HepG2 (cell line): ENCODE data around the gene DCLRE1C. TPM values are rescaled to one million over a fixed set of nuclear protein-coding genes. Genes with fewer than 3 reads are reported as not detected.
A peak's percentile ranks its signal among the peaks of the same experiment; 100 is the strongest.

Experiments
- BRD4 ChIP-seq: sonication (generic); formaldehyde crosslinking; IDR thresholded peaks from 2 replicates; pipeline ENCODE4 v1.4.0; 2020; ENCODE audit warnings: missing genetic modification reagents
- MTA1 ChIP-seq: sonication (generic); formaldehyde crosslinking; IDR thresholded peaks from 2 replicates; pipeline ENCODE4 v1.4.0; 2020; ENCODE audit warnings: missing genetic modification reagents, mild to moderate bottlenecking, borderline replicate concordance
- NFAT5 ChIP-seq: sonication (generic); formaldehyde crosslinking; IDR thresholded peaks from 2 replicates; pipeline ENCODE4 v1.4.0; 2020; ENCODE audit warnings: missing genetic modification reagents
- NFKB2 ChIP-seq: sonication (generic); formaldehyde crosslinking; IDR thresholded peaks from 2 replicates; pipeline ENCODE4 v1.4.0; 2020; ENCODE audit warnings: missing genetic modification reagents, borderline replicate concordance
- SNAPC4 ChIP-seq: sonication (generic); formaldehyde crosslinking; IDR thresholded peaks from 2 replicates; pipeline ENCODE4 v1.4.0; 2020; ENCODE audit warnings: mild to moderate bottlenecking, missing genetic modification reagents
- TSC22D2 ChIP-seq: sonication (generic); formaldehyde crosslinking; IDR thresholded peaks from 2 replicates; pipeline ENCODE4 v1.5.1; 2020; ENCODE audit warnings: missing genetic modification reagents, mild to moderate bottlenecking, borderline replicate concordance
- ZBTB21 ChIP-seq: sonication (generic); formaldehyde crosslinking; IDR thresholded peaks from 2 replicates; pipeline ENCODE4 v1.4.0; 2020; ENCODE audit warnings: missing genetic modification reagents
- ZC3H4 ChIP-seq: sonication (generic); formaldehyde crosslinking; IDR thresholded peaks from 2 replicates; pipeline ENCODE4 v1.4.0; 2020; ENCODE audit warnings: missing genetic modification reagents, borderline replicate concordance
- ZNF569 ChIP-seq: sonication (generic); formaldehyde crosslinking; IDR thresholded peaks from 2 replicates; pipeline ENCODE4 v1.5.0; 2020; ENCODE audit warnings: mild to moderate bottlenecking, missing genetic modification reagents, moderate library complexity, borderline replicate concordance
- ZNF687 ChIP-seq: sonication (generic); formaldehyde crosslinking; IDR thresholded peaks from 2 replicates; pipeline ENCODE4 v1.5.1; 2020; ENCODE audit warnings: mild to moderate bottlenecking, missing genetic modification reagents, moderate library complexity
- polyA plus RNA-seq, 8 experiments: library from polyadenylated mRNA; depleted of rRNA in 3 of 8; stranded (reverse) in 7 of 8; unstranded in 1 of 8; fragments of >200 nt; fragmentation: Illumina TruSeq in 4 of 8; extraction: Trizol in 4 of 8; gene quantifications; 2 replicates each; pipeline versions ENCODE4 v1.2.1 to v1.2.3, GENCODE V29; 2011 to 2016; ENCODE audit warnings: low read depth in 4 of 8, missing spikeins in 1 of 8, mixed read lengths in 1 of 8; ENCODE audit not compliant: insufficient read depth in 1 of 8
- total RNA-seq, 5 experiments: library from RNA; depleted of rRNA; stranded (reverse); fragments of >200 nt; fragmentation: Illumina TruSeq; extraction: Trizol; gene quantifications; 2 replicates each; pipeline ENCODE4 v1.2.3, GENCODE V29; 2016; ENCODE audit warnings: low read depth in 1 of 5
- TF ChIP-seq, protein P1 (sequence below): sonication (generic); formaldehyde crosslinking; IDR thresholded peaks from 2 replicates; pipeline ENCODE4 v1.8.1; 2023; ENCODE audit warnings: mild to moderate bottlenecking, moderate library complexity, missing genetic modification reagents

The DCLRE1C gene
- total and polyA plus RNA-seq, 2 of the 13 experiments (the other 11 are each of a cell fraction or from before 2014, with no cell fraction given), result 3.0 to 10.3 TPM

GRCh38 chr10:14959221-14960057 lies 5.5 kb upstream of the DCLRE1C start, which contains the start of gene MEIG1 (continued):
- 0 out of 2 replicates have a peak, but pooled peaks have one; percentile 51 for TF ChIP-seq SNAPC4
- 0 out of 2 replicates have a peak, but pooled peaks have one; percentile 7 for TF ChIP-seq NFAT5 (CRISPR knock-in tag)
- TF ChIP-seq, protein P1, sequence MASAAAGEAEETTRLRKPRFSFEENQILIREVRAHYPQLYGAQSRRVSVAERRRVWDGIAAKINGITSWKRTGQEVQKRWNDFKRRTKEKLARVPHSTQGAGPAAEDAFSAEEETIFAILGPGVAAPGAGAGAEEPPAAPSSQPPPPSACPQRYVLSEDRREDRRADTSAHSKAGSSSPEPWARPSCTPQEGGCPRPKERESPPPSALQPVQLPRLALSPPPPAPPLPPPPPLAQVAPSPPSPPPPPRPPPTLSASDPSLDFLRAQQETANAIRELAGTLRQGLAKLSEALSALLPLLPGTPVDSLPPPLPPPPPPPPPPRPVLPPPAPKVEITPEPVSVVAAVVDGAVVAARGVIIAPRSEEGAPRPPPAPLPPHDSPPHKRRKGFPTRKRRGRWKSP (CRISPR knock-in tag), result 0 out of 2 replicates have a peak, but pooled peaks have one; percentile 36
- 0 out of 2 replicates have a peak, but pooled peaks have one; percentile 13 for TF ChIP-seq ZBTB21
- peak; percentile 46; the same call in 1 of the 2 replicates for TF ChIP-seq TSC22D2
- TF ChIP-seq MTA1 (CRISPR knock-in tag), result no peak
- TF ChIP-seq ZNF569 (CRISPR knock-in tag), result no peak
- TF ChIP-seq BRD4 (CRISPR knock-in tag), result 0 out of 2 replicates have a peak, but pooled peaks have one; percentile 29
- TF ChIP-seq NFKB2 (CRISPR knock-in tag), result peak; percentile 23; the same call in 1 of the 2 replicates
- peak; percentile 71; the same call in 1 of the 2 replicates for TF ChIP-seq ZC3H4 (CRISPR knock-in tag)
- peak; percentile 80 for TF ChIP-seq ZNF687 (CRISPR knock-in tag)
